Activated CD8-positive, alpha-beta memory T cell treated with anti-CD3 and anti-CD28 coated beads, Interleukin-2, amount 10 ng/mL, durations not matched to agents 7 days and 5 days (primary cell): ENCODE data around the gene TMEM25. TPM values are rescaled to one million over a fixed set of nuclear protein-coding genes. Genes with fewer than 3 reads are reported as not detected.

Source experiments
- ATAC-seq: fragments of 150-1000 bp; cut with Tn5 transposase; one replicate; pipeline ENCODE4 v1.10.0; 2021; ENCODE audit warnings: moderate library complexity
- CTCF ChIA-PET: fragments of 350-600 bp; sonication (Branson Sonifier 250); formaldehyde crosslinking; loops from one replicate; lab custom pipeline; 2021; ENCODE audit warnings: antibody characterized with exemption; lab: Charles Lee
- DNase-seq: peaks from one replicate; pipeline ENCODE4 v3.0.0-alpha.2; 2020
- H3K27ac Mint-ChIP-seq: one replicate; pipeline ENCODE4 v1.8.0; 2021; ENCODE audit warnings: mild to moderate bottlenecking, mixed read lengths
- H3K27me3 Mint-ChIP-seq: one replicate; pipeline ENCODE4 v1.8.0; 2021; ENCODE audit warnings: mixed read lengths
- H3K36me3 Mint-ChIP-seq: one replicate; pipeline ENCODE4 v1.8.0; 2021; ENCODE audit warnings: mild to moderate bottlenecking, mixed read lengths
- H3K4me1 Mint-ChIP-seq: one replicate; pipeline ENCODE4 v1.8.0; 2021; ENCODE audit warnings: mixed read lengths
- H3K4me3 Mint-ChIP-seq: one replicate; pipeline ENCODE4 v1.8.0; 2021; ENCODE audit warnings: mild to moderate bottlenecking, moderate library complexity, mixed read lengths
- H3K9me3 Mint-ChIP-seq: one replicate; pipeline ENCODE4 v1.8.0; 2022; ENCODE audit warnings: low read depth, mixed read lengths
- total RNA-seq, 2 experiments: library from RNA; stranded (reverse); gene quantifications; one replicate each; pipeline ENCODE4 v1.2.3, GENCODE V29; 2021

TMEM25 gene
- total RNA-seq, 2 experiments from 2014 or later, result 8.4 to 8.6 TPM

GRCh38 chr11:118524356-118524755, 6.6 kb upstream of the TMEM25 start:
- H3K27ac Mint-ChIP-seq, result no peak overlapping the region
- no peak for DNase-seq
- H3K36me3 Mint-ChIP-seq, result peaks cover 27% of the 10 kb centered on the region
- ATAC-seq, result no peak
- H3K27me3 Mint-ChIP-seq, result no peaks in the 10 kb centered on the region
- peaks cover 6% of the 10 kb centered on the region for H3K4me1 Mint-ChIP-seq
- H3K4me3 Mint-ChIP-seq, result no peak overlapping the region
- CTCF ChIA-PET, result interaction anchor here (0.9 kb wide), 2 partner anchors 15 to 229 kb away, joined by 3 read pairs; no protein-coding TSS in a partner anchor
- no peaks in the 10 kb centered on the region for H3K9me3 Mint-ChIP-seq

DNA sequence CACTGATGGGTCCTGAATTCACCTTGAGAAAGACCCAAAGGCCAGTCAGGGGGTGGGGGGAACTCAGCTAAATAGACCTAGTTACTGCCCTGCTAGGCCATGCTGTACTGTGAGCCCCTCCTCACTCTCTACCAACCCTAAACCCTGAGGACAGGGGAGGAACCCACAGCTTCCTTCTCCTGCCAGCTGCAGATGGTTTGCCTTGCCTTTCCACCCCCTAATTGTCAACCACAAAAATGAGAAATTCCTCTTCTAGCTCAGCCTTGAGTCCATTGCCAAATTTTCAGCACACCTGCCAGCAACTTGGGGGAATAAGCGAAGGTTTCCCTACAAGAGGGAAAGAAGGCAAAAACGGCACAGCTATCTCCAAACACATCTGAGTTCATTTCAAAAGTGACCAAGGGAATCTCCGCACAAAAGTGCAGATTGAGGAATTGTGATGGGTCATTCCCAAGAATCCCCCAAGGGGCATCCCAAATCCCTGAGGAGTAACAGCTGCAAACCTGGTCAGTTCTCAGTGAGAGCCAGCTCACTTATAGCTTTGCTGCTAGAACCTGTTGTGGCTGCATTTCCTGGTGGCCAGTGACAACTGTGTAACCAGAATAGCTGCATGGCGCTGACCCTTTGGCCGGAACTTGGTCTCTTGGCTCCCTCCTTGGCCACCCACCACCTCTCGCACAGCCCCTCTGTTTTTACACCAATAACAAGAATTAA, 6.1 kb upstream of the TMEM25 start:
- ATAC-seq, result no peak

GRCh38 chr11:118526688-118527087, 4.3 kb upstream of the TMEM25 start:
- Mint-ChIP-seq H3K4me3 (no peak overlapping the region), H3K9me3 (no peaks in the 10 kb centered on the region), H3K27me3 (no peaks in the 10 kb centered on the region), H3K36me3 (peaks cover 15% of the 10 kb centered on the region), H3K27ac (no peak overlapping the region), H3K4me1 (peaks cover 21% of the 10 kb centered on the region)
- no peak for DNase-seq
- CTCF ChIA-PET, result interaction anchor here (0.7 kb wide), 1 partner anchor 1370 kb away, joined by 3 read pairs; no protein-coding TSS in a partner anchor
- no peak for ATAC-seq

More for the DNA sequence above, 6.1 kb upstream of the TMEM25 start:
- Mint-ChIP-seq H3K27ac (no peak overlapping the region), H3K9me3 (no peaks in the 10 kb centered on the region), H3K4me3 (no peak overlapping the region), H3K36me3 (peaks cover 23% of the 10 kb centered on the region), H3K4me1 (peaks cover 12% of the 10 kb centered on the region), H3K27me3 (no peaks in the 10 kb centered on the region)
- DNase-seq, result no peak
- CTCF ChIA-PET, result interaction anchor here (0.9 kb wide), 2 partner anchors 16 to 230 kb away, joined by 3 read pairs; no protein-coding TSS in a partner anchor

DNA sequence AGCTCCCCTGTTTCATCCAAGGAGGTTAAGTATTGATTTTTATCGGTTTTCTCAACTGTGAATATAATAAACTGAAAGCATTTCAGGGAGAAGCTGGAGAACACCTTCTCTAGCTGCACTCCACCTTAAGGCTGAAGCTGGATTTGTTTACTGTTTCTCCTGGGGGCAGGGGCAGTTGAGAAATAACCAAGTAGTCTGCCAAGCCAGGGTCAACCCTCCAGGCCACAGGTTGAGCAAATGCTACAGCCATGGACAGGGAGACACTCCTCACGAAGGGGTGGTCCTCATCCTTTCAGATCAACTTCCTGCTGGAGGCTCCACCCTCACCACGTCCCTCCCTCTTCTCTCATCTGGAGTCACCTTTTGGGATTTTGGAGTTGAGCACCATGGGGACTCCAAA, 3.9 kb upstream of the TMEM25 start, which contains the start of gene TTC36:
TTC36 (plus strand) TSS at position 366 of the 400 bp plus-strand sequence; CDS start at position 387, 21 bp downstream.
- ATAC-seq, result no peak
- no peak within 1 kb of the TSS for H3K4me3 Mint-ChIP-seq
- no peak within 1 kb of the TSS for H3K27ac Mint-ChIP-seq
- H3K4me1 Mint-ChIP-seq, result peaks cover 23% of the 10 kb centered on the region
- CTCF ChIA-PET, result interaction anchor here (0.7 kb wide), 1 partner anchor 1370 kb away, joined by 3 read pairs; no protein-coding TSS in a partner anchor
- DNase-seq, result no peak
- H3K27me3 Mint-ChIP-seq, result no peaks in the 10 kb centered on the region
- peaks cover 12% of the 10 kb centered on the region for H3K36me3 Mint-ChIP-seq
- H3K9me3 Mint-ChIP-seq, result no peaks in the 10 kb centered on the region

GRCh38 chr11:118528511-118528910, 2.5 kb upstream of the TMEM25 start:
- no peaks in the 10 kb centered on the region for H3K9me3 Mint-ChIP-seq
- DNase-seq (no peak), ATAC-seq (no peak)
- H3K36me3 Mint-ChIP-seq, result peaks cover 9% of the 10 kb centered on the region
- CTCF ChIA-PET, result no interaction called here
- H3K27ac Mint-ChIP-seq, result no peak overlapping the region
- H3K4me3 Mint-ChIP-seq, result no peak overlapping the region
- no peaks in the 10 kb centered on the region for H3K27me3 Mint-ChIP-seq
- H3K4me1 Mint-ChIP-seq, result peaks cover 23% of the 10 kb centered on the region

- no peak for DNase-seq
- Mint-ChIP-seq H3K4me3 (peak overlapping the region; percentile 79), H3K36me3 (peaks cover 4% of the 10 kb centered on the region), H3K27me3 (no peaks in the 10 kb centered on the region), H3K27ac (peak overlapping the region; percentile 58), H3K4me1 (peaks cover 23% of the 10 kb centered on the region), H3K9me3 (no peaks in the 10 kb centered on the region)
- CTCF ChIA-PET, result no interaction called here
- ATAC-seq, result no peak
These were observed 1.3 kb upstream of the TMEM25 start for GRCh38 chr11:118529584-118530175.

DNA sequence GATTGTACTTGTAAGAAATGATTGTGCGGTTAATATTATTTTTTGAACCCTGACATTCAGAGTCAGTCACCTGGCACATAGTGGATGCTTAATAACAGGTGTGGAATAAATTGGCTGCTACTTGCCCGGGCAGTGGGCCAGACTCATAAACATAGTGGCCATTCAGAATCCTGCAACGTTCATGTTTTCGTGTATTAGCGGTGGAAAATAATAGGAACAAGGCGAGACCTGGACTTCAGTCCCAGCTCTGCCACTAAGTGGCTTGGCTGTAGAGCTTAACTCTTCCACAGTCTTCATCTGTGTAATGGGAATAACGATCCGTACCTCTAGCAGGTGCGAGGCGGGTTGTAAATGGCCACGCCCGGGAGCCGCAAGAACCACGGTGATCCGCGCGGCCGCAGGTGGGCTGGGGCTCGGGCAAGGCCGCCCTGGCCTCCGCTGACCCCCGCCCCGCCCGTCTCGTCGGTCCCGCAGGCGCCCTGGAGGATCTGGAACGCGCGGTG, 761 bp upstream of the TMEM25 start:
- H3K36me3 Mint-ChIP-seq, result peaks cover 2% of the 10 kb centered on the region
- CTCF ChIA-PET, result interaction anchor here (0.6 kb wide), 1 partner anchor 34 kb away, joined by 3 read pairs; no protein-coding TSS in a partner anchor
- no peaks in the 10 kb centered on the region for H3K9me3 Mint-ChIP-seq
- no peak for ATAC-seq
- peak overlapping the region; percentile 79 for H3K4me3 Mint-ChIP-seq
- H3K27ac Mint-ChIP-seq, result peak overlapping the region; percentile 58
- H3K27me3 Mint-ChIP-seq, result no peaks in the 10 kb centered on the region
- no peak for DNase-seq
- H3K4me1 Mint-ChIP-seq, result peaks cover 23% of the 10 kb centered on the region

- H3K27ac Mint-ChIP-seq, result peak overlapping the region; percentile 24
- CTCF ChIA-PET, result no interaction called here
- DNase-seq (no peak), ATAC-seq (no peak)
- peaks cover 2% of the 10 kb centered on the region for H3K36me3 Mint-ChIP-seq
- H3K27me3 Mint-ChIP-seq, result no peaks in the 10 kb centered on the region
- H3K9me3 Mint-ChIP-seq, result no peaks in the 10 kb centered on the region
- peak overlapping the region; percentile 79 for H3K4me3 Mint-ChIP-seq
- peaks cover 23% of the 10 kb centered on the region for H3K4me1 Mint-ChIP-seq
These were observed 649 bp downstream of the TMEM25 start for GRCh38 chr11:118531597-118532084.

DNA sequence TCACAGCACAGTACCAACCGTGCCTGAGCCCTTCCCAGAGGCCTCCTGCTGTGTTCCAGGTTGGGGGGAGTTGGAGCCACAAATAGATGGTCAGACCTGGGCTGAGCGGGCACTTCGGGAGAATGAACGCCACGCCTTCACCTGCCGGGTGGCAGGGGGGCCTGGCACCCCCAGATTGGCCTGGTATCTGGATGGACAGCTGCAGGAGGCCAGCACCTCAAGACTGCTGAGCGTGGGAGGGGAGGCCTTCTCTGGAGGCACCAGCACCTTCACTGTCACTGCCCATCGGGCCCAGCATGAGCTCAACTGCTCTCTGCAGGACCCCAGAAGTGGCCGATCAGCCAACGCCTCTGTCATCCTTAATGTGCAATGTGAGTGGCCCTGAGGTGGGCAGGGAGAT, 1.1 kb downstream of the TMEM25 start:
- Mint-ChIP-seq H3K4me1 (peaks cover 23% of the 10 kb centered on the region), H3K36me3 (peaks cover 2% of the 10 kb centered on the region), H3K9me3 (no peaks in the 10 kb centered on the region), H3K27ac (no peak overlapping the region), H3K4me3 (peak overlapping the region; percentile 79), H3K27me3 (no peaks in the 10 kb centered on the region)
- DNase-seq, result no peak
- CTCF ChIA-PET, result no interaction called here
- ATAC-seq, result no peak

DNA sequence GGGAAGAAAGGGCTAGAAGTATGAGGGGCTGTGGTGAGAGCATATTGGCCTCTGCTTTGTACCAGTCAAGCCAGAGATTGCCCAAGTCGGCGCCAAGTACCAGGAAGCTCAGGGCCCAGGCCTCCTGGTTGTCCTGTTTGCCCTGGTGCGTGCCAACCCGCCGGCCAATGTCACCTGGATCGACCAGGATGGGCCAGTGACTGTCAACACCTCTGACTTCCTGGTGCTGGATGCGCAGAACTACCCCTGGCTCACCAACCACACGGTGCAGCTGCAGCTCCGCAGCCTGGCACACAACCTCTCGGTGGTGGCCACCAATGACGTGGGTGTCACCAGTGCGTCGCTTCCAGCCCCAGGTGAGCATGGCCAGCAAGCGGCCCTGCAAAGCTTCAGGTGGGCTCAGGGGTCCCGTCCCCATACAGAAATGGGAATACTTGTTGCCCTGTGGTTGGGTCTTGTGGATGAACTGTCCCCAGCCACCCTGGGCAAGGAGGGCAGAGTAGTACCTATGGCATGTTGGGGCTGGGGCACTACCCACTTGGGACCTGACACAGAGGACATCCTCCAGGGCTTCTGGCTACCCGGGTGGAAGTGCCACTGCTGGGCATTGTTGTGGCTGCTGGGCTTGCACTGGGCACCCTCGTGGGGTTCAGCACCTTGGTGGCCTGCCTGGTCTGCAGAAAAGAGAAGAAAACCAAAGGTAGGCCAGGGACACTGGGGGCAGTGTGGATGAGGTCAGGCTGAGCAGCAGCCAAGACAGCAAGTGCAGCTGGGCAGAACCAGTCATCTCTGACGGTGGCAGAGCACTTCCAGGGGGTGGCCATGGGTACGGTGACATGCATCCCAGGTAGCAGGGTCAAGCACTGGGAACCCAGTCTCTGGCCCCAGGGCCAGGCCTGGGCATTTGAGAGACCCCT, 2.1 kb downstream of the TMEM25 start:
- Mint-ChIP-seq H3K27ac (no peak overlapping the region), H3K36me3 (peaks cover 2% of the 10 kb centered on the region), H3K9me3 (no peaks in the 10 kb centered on the region), H3K4me3 (no peak overlapping the region), H3K4me1 (peaks cover 30% of the 10 kb centered on the region), H3K27me3 (no peaks in the 10 kb centered on the region)
- CTCF ChIA-PET, result interaction anchor here (0.5 kb wide), 1 partner anchor 274 kb away, joined by 3 read pairs; no protein-coding TSS in a partner anchor
- ATAC-seq (no peak), DNase-seq (no peak)

DNA sequence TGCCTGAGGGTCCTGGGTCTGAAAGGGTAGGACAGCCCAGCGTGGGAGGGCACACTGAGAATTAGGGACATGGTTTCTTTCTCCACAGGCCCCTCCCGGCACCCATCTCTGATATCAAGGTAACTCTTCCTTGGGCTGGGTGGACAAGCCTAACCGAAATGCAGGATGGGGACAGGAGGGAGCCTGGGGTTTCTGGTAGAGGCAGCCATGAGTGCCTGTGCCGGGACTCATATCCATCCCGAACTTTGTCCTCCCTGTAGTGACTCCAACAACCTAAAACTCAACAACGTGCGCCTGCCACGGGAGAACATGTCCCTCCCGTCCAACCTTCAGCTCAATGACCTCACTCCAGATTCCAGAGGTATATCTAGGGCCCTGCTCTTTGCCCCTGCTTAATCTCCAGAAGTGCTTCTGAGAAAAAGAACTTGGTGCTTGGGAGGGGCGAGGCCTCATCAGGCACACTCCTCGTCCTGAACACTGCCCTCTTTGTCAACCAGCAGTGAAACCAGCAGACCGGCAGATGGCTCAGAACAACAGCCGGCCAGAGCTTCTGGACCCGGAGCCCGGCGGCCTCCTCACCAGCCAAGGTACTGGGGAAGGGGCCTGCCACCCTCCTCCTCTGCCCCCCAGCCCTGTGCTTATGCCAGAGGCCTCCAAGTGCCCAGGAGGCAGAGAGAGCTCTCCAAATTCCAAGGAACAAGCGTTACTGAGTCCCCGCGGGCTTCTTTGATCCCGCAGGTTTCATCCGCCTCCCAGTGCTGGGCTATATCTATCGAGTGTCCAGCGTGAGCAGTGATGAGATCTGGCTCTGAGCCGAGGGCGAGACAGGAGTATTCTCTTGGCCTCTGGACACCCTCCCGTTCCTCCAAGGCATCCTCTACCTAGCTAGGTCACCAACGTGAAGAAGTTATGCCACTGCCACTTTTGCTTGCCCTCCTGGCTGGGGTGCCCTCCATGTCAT, 3.1 kb downstream of the TMEM25 start:
- Mint-ChIP-seq H3K9me3 (no peaks in the 10 kb centered on the region), H3K27ac (no peak overlapping the region), H3K27me3 (no peaks in the 10 kb centered on the region), H3K4me1 (peaks cover 28% of the 10 kb centered on the region), H3K36me3 (peaks cover 3% of the 10 kb centered on the region), H3K4me3 (no peak overlapping the region)
- no peak for DNase-seq
- ATAC-seq, result no peak
- CTCF ChIA-PET, result no interaction called here

- CTCF ChIA-PET, result no interaction called here
- Mint-ChIP-seq H3K36me3 (peaks cover 1% of the 10 kb centered on the region), H3K4me1 (peaks cover 16% of the 10 kb centered on the region), H3K27me3 (no peaks in the 10 kb centered on the region), H3K9me3 (no peaks in the 10 kb centered on the region), H3K4me3 (no peak overlapping the region), H3K27ac (no peak overlapping the region)
- ATAC-seq (no peak), DNase-seq (no peak)
These were observed 4.3 kb downstream of the TMEM25 start for GRCh38 chr11:118535261-118535660.
